ENCODE data around the gene SH2B2.

The SH2B2 gene

DNA sequence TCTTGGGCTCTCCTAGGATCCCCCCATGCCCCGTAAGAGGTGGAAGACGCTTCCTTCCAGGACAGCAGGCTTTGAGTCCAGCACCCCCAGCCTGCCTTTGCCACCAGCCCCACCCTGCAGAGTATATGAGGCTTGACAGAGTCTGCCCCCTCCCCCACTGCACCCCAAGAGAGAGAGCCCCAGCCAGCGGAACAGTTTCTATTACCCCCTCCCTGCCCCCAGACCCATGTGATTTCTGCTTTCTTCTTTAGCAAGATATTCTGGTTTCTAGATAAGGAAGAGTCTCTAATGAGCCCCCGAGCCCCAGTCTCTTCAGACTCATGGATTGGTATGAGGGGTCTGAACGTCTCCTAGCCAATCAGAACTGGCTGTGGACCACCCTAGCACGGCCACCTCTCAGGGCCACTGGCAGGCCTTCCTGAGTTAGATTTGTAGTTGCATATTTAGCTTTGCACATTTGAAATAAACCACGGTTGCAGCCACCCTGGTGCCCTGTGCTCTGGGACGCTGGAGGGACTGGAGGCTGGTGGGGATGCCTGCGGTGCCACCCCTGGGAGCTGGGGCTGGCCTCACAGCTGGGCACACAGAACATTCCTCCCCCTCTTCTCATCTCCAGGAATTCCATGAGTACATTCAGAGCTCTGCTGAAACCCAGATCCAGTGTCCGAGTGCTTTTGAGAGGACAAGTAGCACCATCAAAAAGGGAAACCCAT lies 3.0 kb upstream of the SH2B2 start:
- H3K27me3 ChIP-seq = no peaks in the 10 kb centered on the region
- peaks cover 8% of the 10 kb centered on the region; the same call in 1 of the 2 replicates for H3K4me1 ChIP-seq
- H3K9me3 ChIP-seq = no peaks in the 10 kb centered on the region
- TF ChIP-seq, protein P1, sequence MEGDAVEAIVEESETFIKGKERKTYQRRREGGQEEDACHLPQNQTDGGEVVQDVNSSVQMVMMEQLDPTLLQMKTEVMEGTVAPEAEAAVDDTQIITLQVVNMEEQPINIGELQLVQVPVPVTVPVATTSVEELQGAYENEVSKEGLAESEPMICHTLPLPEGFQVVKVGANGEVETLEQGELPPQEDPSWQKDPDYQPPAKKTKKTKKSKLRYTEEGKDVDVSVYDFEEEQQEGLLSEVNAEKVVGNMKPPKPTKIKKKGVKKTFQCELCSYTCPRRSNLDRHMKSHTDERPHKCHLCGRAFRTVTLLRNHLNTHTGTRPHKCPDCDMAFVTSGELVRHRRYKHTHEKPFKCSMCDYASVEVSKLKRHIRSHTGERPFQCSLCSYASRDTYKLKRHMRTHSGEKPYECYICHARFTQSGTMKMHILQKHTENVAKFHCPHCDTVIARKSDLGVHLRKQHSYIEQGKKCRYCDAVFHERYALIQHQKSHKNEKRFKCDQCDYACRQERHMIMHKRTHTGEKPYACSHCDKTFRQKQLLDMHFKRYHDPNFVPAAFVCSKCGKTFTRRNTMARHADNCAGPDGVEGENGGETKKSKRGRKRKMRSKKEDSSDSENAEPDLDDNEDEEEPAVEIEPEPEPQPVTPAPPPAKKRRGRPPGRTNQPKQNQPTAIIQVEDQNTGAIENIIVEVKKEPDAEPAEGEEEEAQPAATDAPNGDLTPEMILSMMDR (IDR thresholded peaks at IDR 0.05; ENCODE audit: low read depth, low read length) = no peak
- H3K4me3 ChIP-seq (ENCODE audit: low read depth, low read length) = no peak overlapping the region
- no peaks in the 10 kb centered on the region; the same call in 1 of the 2 replicates for H3K36me3 ChIP-seq
- DNase-seq = no peak

DNA sequence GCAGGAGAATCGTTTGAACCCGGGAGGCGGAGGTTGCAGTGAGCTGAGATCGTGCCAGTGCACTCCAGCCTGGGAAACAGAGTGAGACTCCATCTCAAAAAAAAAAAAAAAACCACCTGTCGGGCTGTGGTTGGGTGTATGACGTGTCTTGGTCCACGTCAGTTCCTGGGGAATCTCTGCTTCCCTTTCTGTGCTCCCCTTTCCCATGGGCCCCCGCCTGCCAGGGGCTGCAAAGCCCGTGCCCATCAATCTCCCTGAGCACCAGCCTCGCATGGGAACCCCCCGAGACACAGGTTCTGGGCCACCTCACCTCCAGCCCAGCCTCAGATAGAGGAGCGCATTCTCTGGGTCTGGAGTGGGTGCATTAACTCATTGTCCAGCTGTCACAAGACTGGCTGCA lies 2.3 kb upstream of the SH2B2 start:
- Histone ChIP-seq H3K27me3 (no peaks in the 10 kb centered on the region), H3K4me3 (ENCODE audit: low read depth, low read length) (no peak overlapping the region), H3K4me1 (peaks cover 8% of the 10 kb centered on the region; the same call in 1 of the 2 replicates), H3K36me3 (no peaks in the 10 kb centered on the region; the same call in 1 of the 2 replicates), H3K9me3 (no peaks in the 10 kb centered on the region)
- TF ChIP-seq, protein P1 (IDR thresholded peaks at IDR 0.05; ENCODE audit: low read depth, low read length) = no peak
- DNase-seq = no peak

DNA sequence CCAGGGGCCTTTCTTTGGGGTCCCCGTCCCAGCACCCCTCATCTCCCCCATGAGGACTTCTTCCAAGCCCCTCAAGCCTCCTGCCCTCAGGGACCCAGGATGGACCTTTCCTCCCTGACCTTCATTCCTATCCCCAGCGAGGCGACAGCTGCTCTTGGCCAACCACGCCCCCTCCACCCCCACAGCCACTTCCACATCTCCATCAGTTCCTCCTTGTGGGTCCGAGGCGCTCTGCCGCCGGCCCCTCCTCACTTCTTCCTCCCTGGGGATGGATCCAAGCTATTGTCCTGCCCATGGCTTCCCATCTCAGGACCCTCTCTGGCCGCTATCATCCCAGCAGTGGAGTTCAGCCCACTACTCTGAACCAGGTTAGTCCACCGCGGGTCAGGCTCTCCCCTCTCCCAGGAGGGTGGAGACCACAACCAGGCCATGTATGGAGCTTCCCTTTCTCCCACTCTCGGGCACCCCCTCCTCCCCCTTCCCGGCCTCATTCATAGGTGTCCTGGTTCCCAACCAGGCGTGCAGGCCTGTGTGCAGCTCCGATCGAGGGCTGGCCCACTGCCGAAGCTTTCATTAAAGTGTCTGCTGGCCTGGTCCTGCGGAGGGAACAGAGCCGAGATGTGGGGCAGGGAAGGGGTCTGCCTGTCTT lies 1.7 kb upstream of the SH2B2 start:
- peak; percentile 70 for DNase-seq
- H3K9me3 ChIP-seq = no peaks in the 10 kb centered on the region
- peak overlapping the region; percentile 71 for H3K4me3 ChIP-seq (ENCODE audit: low read depth, low read length)
- peaks cover 8% of the 10 kb centered on the region; the same call in 1 of the 2 replicates for H3K4me1 ChIP-seq
- no peaks in the 10 kb centered on the region for H3K27me3 ChIP-seq
- no peaks in the 10 kb centered on the region; the same call in 1 of the 2 replicates for H3K36me3 ChIP-seq
- TF ChIP-seq, protein P1 (IDR thresholded peaks at IDR 0.05; ENCODE audit: low read depth, low read length) = no peak

GRCh38 chr7:102285540-102286236 lies 980 bp upstream of the SH2B2 start:
- no peak for DNase-seq
- Histone ChIP-seq H3K27me3 (no peaks in the 10 kb centered on the region), H3K4me1 (peaks cover 8% of the 10 kb centered on the region; the same call in 1 of the 2 replicates), H3K9me3 (no peaks in the 10 kb centered on the region), H3K4me3 (ENCODE audit: low read depth, low read length) (peak overlapping the region; percentile 71), H3K36me3 (no peaks in the 10 kb centered on the region; the same call in 1 of the 2 replicates)
- TF ChIP-seq, protein P1 (IDR thresholded peaks at IDR 0.05; ENCODE audit: low read depth, low read length) = 0 out of 2 replicates have a peak, but pooled peaks have one; percentile 8

- no peaks in the 10 kb centered on the region for H3K27me3 ChIP-seq
- TF ChIP-seq, protein P1 (IDR thresholded peaks at IDR 0.05; ENCODE audit: low read depth, low read length) = no peak
- H3K36me3 ChIP-seq = no peaks in the 10 kb centered on the region; the same call in 1 of the 2 replicates
- H3K4me3 ChIP-seq (ENCODE audit: low read depth, low read length) = peak overlapping the region; percentile 79
- no peak for DNase-seq
- H3K4me1 ChIP-seq = peaks cover 8% of the 10 kb centered on the region; the same call in 1 of the 2 replicates
- H3K9me3 ChIP-seq = no peaks in the 10 kb centered on the region
Measured at GRCh38 chr7:102287111-102287980, 678 bp downstream of the SH2B2 start.

All from BE2C (cell line).